Testis (tissue), 3 donors: ENCODE measurements around the gene CPSF7. TPM values are rescaled to one million over a fixed set of nuclear protein-coding genes. Genes with fewer than 3 reads are reported as not detected.
A peak's percentile ranks its signal among the peaks of the same experiment; 100 is the strongest.
"Not testable (repeated sequence)": the region's sequence is repeated elsewhere in the genome, so short reads cannot be mapped to it uniquely, and the experiment has no call there.

Source experiments
- DNase-seq: peaks from one replicate; pipeline ENCODE4 v3.0.0-alpha.2; 2019
- H3K27ac ChIP-seq, 2 donors: fragments of 200-600 bp; sonication (generic); one replicate each; pipeline ENCODE4 v1.5.1; 2019
- H3K27me3 ChIP-seq: fragments of 200-600 bp; sonication (generic); one replicate; pipeline ENCODE4 v1.5.1; 2019
- H3K36me3 ChIP-seq: fragments of 200-600 bp; sonication (generic); one replicate; pipeline ENCODE4 v1.5.1; 2017; ENCODE audit warnings: low read depth; ENCODE audit errors: missing control alignments
- H3K4me1 ChIP-seq: fragments of 200-600 bp; sonication (generic); one replicate; pipeline ENCODE4 v1.5.1; 2019
- H3K4me3 ChIP-seq, 2 donors: fragments of 200-600 bp; sonication (generic); one replicate each; pipeline ENCODE4 v1.5.1; 2017 to 2019
- H3K9me3 ChIP-seq: fragments of 200-600 bp; sonication (generic); one replicate; pipeline ENCODE4 v1.5.1; 2017
- CTCF ChIP-seq, 3 experiments: fragments of 450-650 bp in 2 of 3; fragments of 200-600 bp in 1 of 3; sonication (generic) in 1 of 3; IDR thresholded peaks; one replicate each; pipeline ENCODE4 v1.5.1; 2016 to 2019; ENCODE audit warnings: antibody characterized with exemption in 3 of 3, mild to moderate bottlenecking in 2 of 3, moderate library complexity in 1 of 3
- POLR2A ChIP-seq: fragments of 450-650 bp; IDR thresholded peaks from one replicate; pipeline ENCODE4 v1.6.1; 2017; ENCODE audit warnings: antibody characterized with exemption, mild to moderate bottlenecking, moderate library complexity
- WGBS, 2 donors: methylation state at CpG; one replicate each; pipeline ENCODE4 v1.1.5; 2018; 5-methylcytosine and 5-hydroxymethylcytosine counted together
- intact Hi-C: fragments of 100-400 bp; cut with DNase I; formaldehyde crosslinking; loops from one replicate; pipeline ENCODE4 v1.15.1; 2023; ENCODE audit warnings: low total_unique reads
- polyA plus RNA-seq: library from polyadenylated mRNA; stranded (reverse); fragments of 350-450 nt; fragmentation: Illumina TruSeq; extraction: RNeasy Lipid Tissue Mini Kit (QIAGEN cat#74804); gene quantifications from one replicate; pipeline ENCODE4 v1.2.3, GENCODE V29; 2014; ENCODE audit warnings: low read depth, low replicate concordance; ENCODE audit not compliant: insufficient read depth
- total RNA-seq, 2 donors: library from RNA; depleted of rRNA; stranded (reverse); fragments of >200 nt; gene quantifications; one replicate each; pipeline ENCODE4 v1.2.3, GENCODE V29; 2016

The CPSF7 gene
- total and polyA plus RNA-seq, 3 donors from 2014 or later, result 84.2 to 107 (median 86.5) TPM

GRCh38 chr11:61445516-61445915, 15.7 kb upstream of the CPSF7 start:
- H3K4me1 ChIP-seq, result peaks cover 6% of the 10 kb centered on the region
- no peak for DNase-seq
- no peaks in the 10 kb centered on the region for H3K9me3 ChIP-seq
- H3K36me3 ChIP-seq, result no peaks in the 10 kb centered on the region
- TF ChIP-seq POLR2A (no peak), CTCF (IDR thresholded peaks at IDR 0.05) (no peak)
- H3K4me3 ChIP-seq, result no peak overlapping the region
- H3K27ac ChIP-seq, result no peak overlapping the region
- H3K27me3 ChIP-seq, result no peaks in the 10 kb centered on the region
- WGBS, 2 donors, result 82% methylated on average over 4 of the region's 4 CpGs
- intact Hi-C loops, result loop anchor here (10.0 kb wide), 1 partner anchor 69 kb away; no protein-coding TSS in a partner anchor

DNA sequence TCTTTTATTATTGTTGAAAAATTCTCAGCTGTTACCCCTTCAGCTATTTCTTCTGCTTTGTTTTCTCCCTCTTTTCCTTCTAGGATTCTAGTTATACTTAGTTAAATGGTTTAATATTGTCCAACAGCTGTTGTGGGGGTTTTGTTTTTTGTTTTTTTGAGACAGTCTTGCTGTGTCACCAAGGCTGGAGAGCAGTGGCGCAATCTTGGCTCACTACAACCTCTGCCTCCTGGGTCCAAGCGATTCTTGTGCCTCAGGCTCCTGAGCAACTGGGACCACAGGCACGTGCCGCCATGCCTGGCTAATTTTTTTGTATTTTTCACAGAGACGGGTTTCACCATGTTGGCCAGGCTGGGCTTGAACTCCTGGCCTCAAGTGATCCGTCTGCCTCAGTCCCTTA, 12.8 kb upstream of the CPSF7 start:
- Histone ChIP-seq H3K36me3 (no peaks in the 10 kb centered on the region), H3K4me3 (no peak overlapping the region), H3K27ac (no peak overlapping the region), H3K27me3 (no peaks in the 10 kb centered on the region), H3K9me3 (no peaks in the 10 kb centered on the region), H3K4me1 (peaks cover 6% of the 10 kb centered on the region)
- DNase-seq, result no peak
- TF ChIP-seq CTCF (IDR thresholded peaks at IDR 0.05) (no peak), POLR2A (no peak)
- 96 to 98% methylated on average over 6 of the region's 6 CpGs for WGBS, 2 donors
- intact Hi-C loops, result loop anchor here (10.0 kb wide), 1 partner anchor 72 kb away; no protein-coding TSS in a partner anchor

DNA sequence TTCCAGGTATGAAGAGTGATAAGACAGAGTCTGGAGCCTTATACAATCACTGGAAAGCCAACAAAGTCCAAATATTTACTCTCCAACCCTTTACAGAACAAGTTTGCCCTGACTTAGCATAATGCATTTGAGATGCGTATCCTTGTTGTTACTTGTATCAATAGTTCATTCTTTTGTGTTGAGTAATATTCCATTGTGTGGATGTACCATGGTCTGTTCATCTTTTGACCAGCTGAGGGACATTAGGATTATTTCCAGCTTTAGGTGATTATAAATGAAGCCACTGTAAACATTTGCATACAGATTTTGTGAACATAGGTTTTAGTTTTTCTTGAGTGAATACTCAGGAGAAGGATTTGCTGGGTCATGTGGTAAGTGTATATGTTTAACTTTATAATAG, 9.8 kb upstream of the CPSF7 start:
- Histone ChIP-seq H3K27ac (no peak overlapping the region), H3K4me3 (no peak overlapping the region), H3K9me3 (no peaks in the 10 kb centered on the region), H3K4me1 (peaks cover 2% of the 10 kb centered on the region), H3K27me3 (no peaks in the 10 kb centered on the region), H3K36me3 (no peaks in the 10 kb centered on the region)
- intact Hi-C loops, result loop anchor here (10.0 kb wide), 2 partner anchors 75 to 105 kb away; partner anchors contain the start of genes DDB1 and TKFC
- DNase-seq, result no peak
- no peak for TF ChIP-seq POLR2A
- TF ChIP-seq CTCF (IDR thresholded peaks at IDR 0.05), result no peak
- 80 to 95% methylated on average over 1 of the region's 1 CpG for WGBS, 2 donors

GRCh38 chr11:61437496-61437895, 7.7 kb upstream of the CPSF7 start:
- Histone ChIP-seq H3K9me3 (no peaks in the 10 kb centered on the region), H3K4me1 (peaks cover 2% of the 10 kb centered on the region), H3K27ac (no peak overlapping the region), H3K4me3 (no peak overlapping the region), H3K36me3 (no peaks in the 10 kb centered on the region), H3K27me3 (no peaks in the 10 kb centered on the region)
- TF ChIP-seq POLR2A (no peak), CTCF (IDR thresholded peaks at IDR 0.05) (no peak)
- no peak for DNase-seq
- WGBS, 2 donors, result 93 to 94% methylated on average over 5 of the region's 5 CpGs
- intact Hi-C loops, result loop anchor here (10.0 kb wide), 1 partner anchor 103 kb away; the partner anchor contains the start of genes DDB1 and TKFC

GRCh38 chr11:61430839-61431238, 1.1 kb upstream of the CPSF7 start:
- H3K36me3 ChIP-seq, H3K9me3 ChIP-seq, H3K27ac ChIP-seq, DNase-seq, H3K27me3 ChIP-seq: not testable (repeated sequence)
- 47 to 53% methylated on average over 10 of the region's 10 CpGs for WGBS, 2 donors
- Histone ChIP-seq H3K4me3 (peak overlapping the region in 1 of 2 donors; percentile 98), H3K4me1 (peaks cover 29% of the 10 kb centered on the region)
- intact Hi-C loops, result loop anchor here (10.0 kb wide), 1 partner anchor 96 kb away; the partner anchor contains the start of genes DDB1 and TKFC
